Esophagus muscularis mucosa (tissue), 4 donors: ENCODE results near the gene GRPEL2. TPM values are rescaled to one million over a fixed set of nuclear protein-coding genes. Genes with fewer than 3 reads are reported as not detected.

Experiments used
- DNase-seq: peaks from one replicate; pipeline ENCODE4 v3.0.0-alpha.2; 2017; ENCODE audit errors: extremely low spot score
- H3K27ac ChIP-seq, 4 donors: fragments of 200-600 bp; sonication (generic); replicated peaks in 1 of 4; 1 replicate in 3 of 4; 2 replicates in 1 of 4; pipeline ENCODE4 v1.5.1; 2016 to 2019; ENCODE audit warnings: mild to moderate bottlenecking in 1 of 4
- H3K27me3 ChIP-seq, 4 donors: fragments of 200-600 bp; sonication (generic); one replicate each; pipeline versions ENCODE4 v1.5.1 to v1.6.0; 2016 to 2019
- H3K36me3 ChIP-seq, 4 donors: fragments of 200-600 bp; sonication (generic); one replicate each; pipeline ENCODE4 v1.5.1; 2016 to 2019
- H3K4me1 ChIP-seq, 4 donors: fragments of 200-600 bp; sonication (generic); one replicate each; pipeline ENCODE4 v1.5.1; 2016 to 2019
- H3K4me3 ChIP-seq, 4 donors: fragments of 200-600 bp; sonication (generic); 1 replicate in 2 of 4; 2 replicates in 2 of 4; pipeline ENCODE4 v1.5.1; 2016 to 2019; ENCODE audit warnings: mild to moderate bottlenecking in 4 of 4, moderate library complexity in 1 of 4
- H3K9me3 ChIP-seq, 4 donors: fragments of 200-600 bp; sonication (generic); 1 replicate in 3 of 4; 2 replicates in 1 of 4; pipeline ENCODE4 v1.5.1; 2016 to 2019
- CTCF ChIP-seq, 3 experiments: fragments of 200-600 bp in 2 of 3; fragments of 450-650 bp in 1 of 3; sonication (generic) in 2 of 3; IDR thresholded peaks; one replicate each; pipeline ENCODE4 v1.5.1; 2017 to 2019; ENCODE audit warnings: antibody characterized with exemption in 3 of 3, mild to moderate bottlenecking in 2 of 3, moderate library complexity in 1 of 3
- EP300 ChIP-seq: sonication (generic); formaldehyde crosslinking; IDR thresholded peaks from one replicate; pipeline ENCODE4 v1.6.1; 2017; ENCODE audit warnings: antibody characterized with exemption
- POLR2A ChIP-seq: fragments of 450-650 bp; IDR thresholded peaks from one replicate; pipeline ENCODE4 v1.6.1; 2017; ENCODE audit warnings: antibody characterized with exemption, moderate library complexity, mild to moderate bottlenecking, low read depth
- POLR2AphosphoS5 ChIP-seq, 2 donors: sonication (generic); formaldehyde crosslinking; IDR thresholded peaks; one replicate each; pipeline ENCODE4 v1.6.1; 2017; ENCODE audit warnings: antibody characterized with exemption in 2 of 2
- WGBS: methylation state at CpG from one replicate; pipeline ENCODE4 v1.1.5; 2018; 5-methylcytosine and 5-hydroxymethylcytosine counted together
- intact Hi-C: fragments of 100-400 bp; cut with DNase I; formaldehyde crosslinking; loops from one replicate; pipeline ENCODE4 v1.15.1; 2023
- total RNA-seq, 4 donors: library from RNA; depleted of rRNA; stranded (reverse); fragments of >200 nt; gene quantifications; one replicate each; pipeline versions ENCODE4 v1.1.0 to v1.2.1, GENCODE V29; 2016

Gene GRPEL2
- total RNA-seq, 4 donors from 2014 or later, result 7.8 to 14.9 (median 8.7) TPM

GRCh38 chr5:149348518-149348917 lies 3.2 kb downstream of the GRPEL2 start:
- DNase-seq, result no peak
- Histone ChIP-seq H3K4me1 (peaks cover 16 to 27% (median 20%) of the 10 kb centered on the region in 4 donors), H3K36me3 (peaks cover 31 to 54% (median 51%) of the 10 kb centered on the region in 4 donors), H3K27me3 (no peaks in the 10 kb centered on the region), H3K4me3 (no peak overlapping the region), H3K27ac (no peak overlapping the region), H3K9me3 (no peaks in the 10 kb centered on the region)
- WGBS, result 85% methylated on average over 1 of the region's 1 CpG
- intact Hi-C loops, result no loop called here
- TF ChIP-seq CTCF (IDR thresholded peaks at IDR 0.05), result no peak
- no peak for TF ChIP-seq POLR2A
- TF ChIP-seq POLR2AphosphoS5 (IDR thresholded peaks at IDR 0.05), result no peak
- TF ChIP-seq EP300, result no peak

- H3K4me1 ChIP-seq, result peaks cover 14 to 23% (median 17%) of the 10 kb centered on the region in 4 donors
- TF ChIP-seq EP300 (no peak), POLR2AphosphoS5 (IDR thresholded peaks at IDR 0.05) (no peak), POLR2A (no peak), CTCF (IDR thresholded peaks at IDR 0.05) (no peak)
- no peak for DNase-seq
- H3K27ac ChIP-seq, result no peak overlapping the region
- 94% methylated on average over 4 of the region's 4 CpGs for WGBS
- no peaks in the 10 kb centered on the region for H3K9me3 ChIP-seq
- intact Hi-C loops, result no loop called here
- H3K36me3 ChIP-seq, result peaks cover 31 to 61% (median 55%) of the 10 kb centered on the region in 4 donors
- no peak overlapping the region for H3K4me3 ChIP-seq
- no peaks in the 10 kb centered on the region for H3K27me3 ChIP-seq
Observed at GRCh38 chr5:149349382-149349781, 4.1 kb downstream of the GRPEL2 start.

- no peak for TF ChIP-seq CTCF (IDR thresholded peaks at IDR 0.05)
- TF ChIP-seq POLR2AphosphoS5 (IDR thresholded peaks at IDR 0.05), result no peak
- no peak for TF ChIP-seq EP300
- no peak for TF ChIP-seq POLR2A
- peaks cover 31 to 74% (median 64%) of the 10 kb centered on the region in 4 donors for H3K36me3 ChIP-seq
Observed at GRCh38 chr5:149352169-149352568, 6.9 kb downstream of the GRPEL2 start.

GRCh38 chr5:149353911-149354310 lies 8.6 kb downstream of the GRPEL2 start:
- intact Hi-C loops, result no loop called here
- Histone ChIP-seq H3K4me1 (peaks cover 10 to 16% (median 16%) of the 10 kb centered on the region in 4 donors), H3K36me3 (peaks cover 29 to 64% (median 54%) of the 10 kb centered on the region in 4 donors), H3K27me3 (no peaks in the 10 kb centered on the region), H3K27ac (no peak overlapping the region), H3K4me3 (no peak overlapping the region), H3K9me3 (no peaks in the 10 kb centered on the region)
- DNase-seq, result no peak
- TF ChIP-seq POLR2AphosphoS5 (IDR thresholded peaks at IDR 0.05) (no peak), EP300 (no peak), CTCF (IDR thresholded peaks at IDR 0.05) (no peak), POLR2A (no peak)
- 97% methylated on average over 2 of the region's 2 CpGs for WGBS

More at GRCh38 chr5:149352169-149352568, 6.9 kb downstream of the GRPEL2 start:
- DNase-seq, result no peak
- Histone ChIP-seq H3K4me3 (no peak overlapping the region), H3K27me3 (no peaks in the 10 kb centered on the region), H3K9me3 (no peaks in the 10 kb centered on the region), H3K4me1 (peaks cover under 1 to 4% (median 2%) of the 10 kb centered on the region in 4 donors), H3K27ac (no peak overlapping the region)
- intact Hi-C loops, result no loop called here
- WGBS, result 84% methylated on average over 4 of the region's 4 CpGs

- intact Hi-C loops, result no loop called here
- Histone ChIP-seq H3K27ac (no peak overlapping the region), H3K9me3 (no peaks in the 10 kb centered on the region), H3K4me1 (peaks cover 10 to 22% (median 17%) of the 10 kb centered on the region in 4 donors), H3K4me3 (no peak overlapping the region), H3K27me3 (no peaks in the 10 kb centered on the region), H3K36me3 (peaks cover 13 to 46% (median 36%) of the 10 kb centered on the region in 4 donors)
- DNase-seq, result no peak
- WGBS, result 100% methylated on average over 1 of the region's 1 CpG
- TF ChIP-seq POLR2A (no peak), POLR2AphosphoS5 (IDR thresholded peaks at IDR 0.05) (no peak), CTCF (IDR thresholded peaks at IDR 0.05) (no peak), EP300 (no peak)
Observed at GRCh38 chr5:149355688-149356087, 10.4 kb downstream of the GRPEL2 start.
